ENCODE results near the gene AMFR. TPM values are rescaled to one million over a fixed set of nuclear protein-coding genes. Genes with fewer than 3 reads are reported as not detected.

The AMFR gene
- total and polyA plus RNA-seq, 3 experiments from 2014 or later: 39.8 to 70.1 (median 64.3) TPM

- CTCF ChIA-PET: no interaction called here
- H3K4me3 ChIP-seq (ENCODE audit: low read length): no peak overlapping the region
- no peaks in the 10 kb centered on the region for H3K9me3 ChIP-seq (ENCODE audit: low read length)
- Mint-ChIP-seq H3K36me3 (peaks cover 13 to 82% (median 35%) of the 10 kb centered on the region in 3 donors), H3K4me1 (peaks cover 10 to 18% (median 17%) of the 10 kb centered on the region in 3 donors), H3K9me3 (no peaks in the 10 kb centered on the region), H3K27ac (no peak overlapping the region), H3K27me3 (no peaks in the 10 kb centered on the region), H3K4me3 (no peak overlapping the region)
- no peak for DNase-seq
- POLR2A ChIA-PET: no interaction called here
- no peaks in the 10 kb centered on the region for H3K27me3 ChIP-seq (ENCODE audit: insufficient read depth, low read length, poor library complexity, severe bottlenecking)
- no peaks in the 10 kb centered on the region for H3K4me1 ChIP-seq (ENCODE audit: insufficient read depth, low read length)
- peaks cover 35% of the 10 kb centered on the region for H3K36me3 ChIP-seq (ENCODE audit: insufficient read depth, low read length)
- H3K27ac ChIP-seq (ENCODE audit: low read depth, low read length): no peak overlapping the region
Observed at GRCh38 chr16:56460101-56460500, 34.8 kb upstream of the AMFR start.

GRCh38 chr16:56457927-56458470, 32.7 kb upstream of the AMFR start:
- Mint-ChIP-seq H3K4me1 (peaks cover 17 to 24% (median 23%) of the 10 kb centered on the region in 3 donors), H3K27ac (peak overlapping the region in 1 of 8 donors; percentile 54), H3K4me3 (no peak overlapping the region), H3K27me3 (no peaks in the 10 kb centered on the region), H3K9me3 (no peaks in the 10 kb centered on the region), H3K36me3 (peaks cover 10 to 84% (median 33%) of the 10 kb centered on the region in 3 donors)
- ChIA-PET CTCF (no interaction called here), POLR2A (no interaction called here)
- Histone ChIP-seq H3K4me3 (ENCODE audit: low read length) (no peak overlapping the region), H3K4me1 (ENCODE audit: insufficient read depth, low read length) (peaks cover 4% of the 10 kb centered on the region), H3K9me3 (ENCODE audit: low read length) (no peaks in the 10 kb centered on the region), H3K36me3 (ENCODE audit: insufficient read depth, low read length) (peaks cover 37% of the 10 kb centered on the region), H3K27ac (ENCODE audit: low read depth, low read length) (no peak overlapping the region), H3K27me3 (ENCODE audit: insufficient read depth, low read length, poor library complexity, severe bottlenecking) (no peaks in the 10 kb centered on the region)
- no peak for DNase-seq

GRCh38 chr16:56451753-56452689, 26.7 kb upstream of the AMFR start:
- Mint-ChIP-seq H3K27ac (peak overlapping the region; percentile 57 to 99 (median 96)), H3K27me3 (no peaks in the 10 kb centered on the region), H3K4me3 (peak overlapping the region; percentile 90 to 99 (median 97)), H3K36me3 (peaks cover 8 to 64% (median 18%) of the 10 kb centered on the region in 3 donors), H3K9me3 (no peaks in the 10 kb centered on the region), H3K4me1 (peaks cover 60 to 74% (median 72%) of the 10 kb centered on the region in 3 donors)
- Histone ChIP-seq H3K4me1 (ENCODE audit: insufficient read depth, low read length) (peaks cover 49% of the 10 kb centered on the region), H3K4me3 (ENCODE audit: low read length) (peak overlapping the region; percentile 73), H3K27me3 (ENCODE audit: insufficient read depth, low read length, poor library complexity, severe bottlenecking) (no peaks in the 10 kb centered on the region), H3K27ac (ENCODE audit: low read depth, low read length) (peak overlapping the region; percentile 69), H3K9me3 (ENCODE audit: low read length) (no peaks in the 10 kb centered on the region), H3K36me3 (ENCODE audit: insufficient read depth, low read length) (peaks cover 26% of the 10 kb centered on the region)
- DNase-seq: no peak
- CTCF ChIA-PET: interaction anchor here (1.2 kb wide), 1 partner anchor 14 kb away, joined by 3 read pairs; no protein-coding TSS in a partner anchor
- POLR2A ChIA-PET: interaction anchor here (0.6 to 1.2 kb wide), 4 partner anchors 10 to 480 kb away, joined by 3 to 5 read pairs (median 4); partner anchors contain the start of gene HERPUD1

- Mint-ChIP-seq H3K4me3 (peak within 1 kb of the TSS; percentile 90 to 99 (median 97)), H3K9me3 (no peaks in the 10 kb centered on the region), H3K27me3 (no peaks in the 10 kb centered on the region), H3K36me3 (peaks cover 7 to 63% (median 16%) of the 10 kb centered on the region in 3 donors), H3K4me1 (peaks cover 62 to 75% (median 72%) of the 10 kb centered on the region in 3 donors), H3K27ac (peak within 1 kb of the TSS; percentile 57 to 99 (median 96))
- DNase-seq: peak; percentile 87 to 95 (median 93)
- Histone ChIP-seq H3K27me3 (ENCODE audit: insufficient read depth, low read length, poor library complexity, severe bottlenecking) (no peaks in the 10 kb centered on the region), H3K27ac (ENCODE audit: low read depth, low read length) (peak within 1 kb of the TSS; percentile 69), H3K9me3 (ENCODE audit: low read length) (no peaks in the 10 kb centered on the region), H3K4me3 (ENCODE audit: low read length) (peak within 1 kb of the TSS; percentile 73), H3K4me1 (ENCODE audit: insufficient read depth, low read length) (peaks cover 50% of the 10 kb centered on the region), H3K36me3 (ENCODE audit: insufficient read depth, low read length) (peaks cover 19% of the 10 kb centered on the region)
- ChIA-PET CTCF (interaction anchor here (1.2 kb wide), 1 partner anchor 13 kb away, joined by 3 read pairs; no protein-coding TSS in a partner anchor), POLR2A (interaction anchor here (0.6 to 1.2 kb wide), 4 partner anchors 9 to 481 kb away, joined by 3 to 5 read pairs (median 4); partner anchors contain the start of gene HERPUD1)
Observed at GRCh38 chr16:56450986-56451752, 25.8 kb upstream of the AMFR start, which contains the start of the genes NUDT21 and OGFOD1. TSS of gene NUDT21 (minus strand) at chr16:56451332. CDS start at chr16:56451202, 130 bp downstream. TSS of gene OGFOD1 (plus strand) at chr16:56451554. CDS start at chr16:56451613, 59 bp downstream.

GRCh38 chr16:56450275-56450985, 25.1 kb upstream of the AMFR start:
- peaks cover 50% of the 10 kb centered on the region for H3K4me1 ChIP-seq (ENCODE audit: insufficient read depth, low read length)
- no peaks in the 10 kb centered on the region for H3K27me3 Mint-ChIP-seq
- H3K9me3 Mint-ChIP-seq: no peaks in the 10 kb centered on the region
- no peaks in the 10 kb centered on the region for H3K9me3 ChIP-seq (ENCODE audit: low read length)
- peaks cover 5 to 63% (median 13%) of the 10 kb centered on the region in 3 donors for H3K36me3 Mint-ChIP-seq
- peak overlapping the region; percentile 57 to 99 (median 96) for H3K27ac Mint-ChIP-seq
- H3K4me3 Mint-ChIP-seq: peak overlapping the region; percentile 90 to 99 (median 97)
- peak overlapping the region; percentile 73 for H3K4me3 ChIP-seq (ENCODE audit: low read length)
- H3K27ac ChIP-seq (ENCODE audit: low read depth, low read length): peak overlapping the region; percentile 69
- H3K27me3 ChIP-seq (ENCODE audit: insufficient read depth, low read length, poor library complexity, severe bottlenecking): no peaks in the 10 kb centered on the region
- peaks cover 12% of the 10 kb centered on the region for H3K36me3 ChIP-seq (ENCODE audit: insufficient read depth, low read length)
- peaks cover 54 to 73% (median 65%) of the 10 kb centered on the region in 3 donors for H3K4me1 Mint-ChIP-seq
- POLR2A ChIA-PET: interaction anchor here (1.0 to 1.2 kb wide), 3 partner anchors 8 to 481 kb away, joined by 3 to 5 read pairs (median 4); partner anchors contain the start of gene HERPUD1
- no peak for DNase-seq
- CTCF ChIA-PET: interaction anchor here (1.2 kb wide), 1 partner anchor 12 kb away, joined by 3 read pairs; no protein-coding TSS in a partner anchor

- Histone ChIP-seq H3K36me3 (ENCODE audit: insufficient read depth, low read length) (peaks cover 11% of the 10 kb centered on the region), H3K27ac (ENCODE audit: low read depth, low read length) (no peak overlapping the region), H3K4me1 (ENCODE audit: insufficient read depth, low read length) (peaks cover 46% of the 10 kb centered on the region), H3K9me3 (ENCODE audit: low read length) (no peaks in the 10 kb centered on the region), H3K4me3 (ENCODE audit: low read length) (no peak overlapping the region), H3K27me3 (ENCODE audit: insufficient read depth, low read length, poor library complexity, severe bottlenecking) (no peaks in the 10 kb centered on the region)
- H3K27me3 Mint-ChIP-seq: no peaks in the 10 kb centered on the region
- peaks cover 0 to 61% (median 7%) of the 10 kb centered on the region in 3 donors for H3K36me3 Mint-ChIP-seq
- H3K4me1 Mint-ChIP-seq: peaks cover 47 to 66% (median 56%) of the 10 kb centered on the region in 3 donors
- POLR2A ChIA-PET: no interaction called here
- no peak for DNase-seq
- H3K9me3 Mint-ChIP-seq: no peaks in the 10 kb centered on the region
- peak overlapping the region in 3 of 8 donors; percentile 21 to 73 (median 32) for H3K27ac Mint-ChIP-seq
- CTCF ChIA-PET: no interaction called here
- peak overlapping the region in 3 of 7 donors; percentile 2 to 68 (median 21) for H3K4me3 Mint-ChIP-seq
Observed at GRCh38 chr16:56448005-56448404, 22.7 kb upstream of the AMFR start.

- Histone ChIP-seq H3K27ac (ENCODE audit: low read depth, low read length) (no peak overlapping the region), H3K9me3 (ENCODE audit: low read length) (no peaks in the 10 kb centered on the region), H3K36me3 (ENCODE audit: insufficient read depth, low read length) (peaks cover 15% of the 10 kb centered on the region), H3K27me3 (ENCODE audit: insufficient read depth, low read length, poor library complexity, severe bottlenecking) (no peaks in the 10 kb centered on the region), H3K4me1 (ENCODE audit: insufficient read depth, low read length) (peaks cover 39% of the 10 kb centered on the region), H3K4me3 (ENCODE audit: low read length) (no peak overlapping the region)
- H3K27me3 Mint-ChIP-seq: no peaks in the 10 kb centered on the region
- H3K36me3 Mint-ChIP-seq: peaks cover 0 to 63% (median 9%) of the 10 kb centered on the region in 3 donors
- H3K4me1 Mint-ChIP-seq: peaks cover 39 to 63% (median 50%) of the 10 kb centered on the region in 3 donors
- no peaks in the 10 kb centered on the region for H3K9me3 Mint-ChIP-seq
- no peak for DNase-seq
- CTCF ChIA-PET: no interaction called here
- H3K27ac Mint-ChIP-seq: peak overlapping the region in 2 of 8 donors; percentile 17
- H3K4me3 Mint-ChIP-seq: peak overlapping the region in 2 of 7 donors; percentile 19 to 31
- POLR2A ChIA-PET: interaction anchor here (0.6 kb wide), 1 partner anchor 36 kb away, joined by 4 read pairs; no protein-coding TSS in a partner anchor
Observed at GRCh38 chr16:56447286-56447685, 21.9 kb upstream of the AMFR start.
